ENCODE results near the gene CDK14.

DNA sequence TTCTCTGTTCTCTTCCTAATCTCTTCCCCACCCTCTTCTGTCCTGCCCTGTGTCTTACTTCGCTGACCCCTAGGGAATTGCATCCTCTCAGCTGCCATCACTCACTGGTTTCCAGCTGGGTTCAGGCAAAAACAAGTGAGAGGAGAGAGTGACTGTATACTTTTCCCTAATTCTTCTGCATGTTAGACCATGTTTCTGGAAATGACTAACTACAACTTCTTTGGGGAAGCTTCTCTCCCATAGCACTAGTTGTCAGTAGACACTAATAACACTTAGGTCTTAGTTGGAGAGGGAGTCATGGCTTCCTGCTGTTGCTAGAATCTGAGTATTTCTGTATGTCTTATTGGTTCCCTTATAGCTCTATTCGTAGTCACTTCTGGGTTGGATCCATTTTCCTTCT lies 369.1 kb downstream of the CDK14 start:
- no peak for TF ChIP-seq EP300 (IDR thresholded peaks at IDR 0.05)
- TF ChIP-seq, protein P1, sequence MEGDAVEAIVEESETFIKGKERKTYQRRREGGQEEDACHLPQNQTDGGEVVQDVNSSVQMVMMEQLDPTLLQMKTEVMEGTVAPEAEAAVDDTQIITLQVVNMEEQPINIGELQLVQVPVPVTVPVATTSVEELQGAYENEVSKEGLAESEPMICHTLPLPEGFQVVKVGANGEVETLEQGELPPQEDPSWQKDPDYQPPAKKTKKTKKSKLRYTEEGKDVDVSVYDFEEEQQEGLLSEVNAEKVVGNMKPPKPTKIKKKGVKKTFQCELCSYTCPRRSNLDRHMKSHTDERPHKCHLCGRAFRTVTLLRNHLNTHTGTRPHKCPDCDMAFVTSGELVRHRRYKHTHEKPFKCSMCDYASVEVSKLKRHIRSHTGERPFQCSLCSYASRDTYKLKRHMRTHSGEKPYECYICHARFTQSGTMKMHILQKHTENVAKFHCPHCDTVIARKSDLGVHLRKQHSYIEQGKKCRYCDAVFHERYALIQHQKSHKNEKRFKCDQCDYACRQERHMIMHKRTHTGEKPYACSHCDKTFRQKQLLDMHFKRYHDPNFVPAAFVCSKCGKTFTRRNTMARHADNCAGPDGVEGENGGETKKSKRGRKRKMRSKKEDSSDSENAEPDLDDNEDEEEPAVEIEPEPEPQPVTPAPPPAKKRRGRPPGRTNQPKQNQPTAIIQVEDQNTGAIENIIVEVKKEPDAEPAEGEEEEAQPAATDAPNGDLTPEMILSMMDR (IDR thresholded peaks at IDR 0.05): no peak
